PFSK-1 (cell line): ENCODE data around the gene PDC.

Source experiments
- FOXP2 ChIP-seq: optimal IDR thresholded peaks from 2 replicates; pipeline ENCODE3; 2011; ENCODE audit warnings: borderline replicate concordance, control low read depth, inconsistent platforms; ENCODE audit not compliant: insufficient read depth; ENCODE audit errors: extremely low read length, extremely low read depth
- POLR2AphosphoS5 ChIP-seq: IDR thresholded peaks from 2 replicates; pipeline ENCODE4 v1.6.1; 2012; ENCODE audit warnings: low read depth, mild to moderate bottlenecking, control low read depth, low read length, moderate library complexity
- REST ChIP-seq, 2 experiments: IDR thresholded peaks; 2 replicates each; pipeline versions ENCODE4 v1.6.1 to v1.8.0; 2011 to 2012; ENCODE audit warnings: low read depth in 2 of 2, low read length in 2 of 2, control low read depth in 1 of 2, inconsistent platforms in 1 of 2, mild to moderate bottlenecking in 1 of 2, moderate library complexity in 1 of 2; ENCODE audit not compliant: insufficient read depth in 1 of 2
- SIN3A ChIP-seq: IDR thresholded peaks from 2 replicates; pipeline ENCODE4 v1.6.1; 2012; ENCODE audit warnings: mild to moderate bottlenecking, low read length, moderate library complexity, borderline replicate concordance; ENCODE audit not compliant: insufficient read depth
- TAF1 ChIP-seq: IDR thresholded peaks from 2 replicates; pipeline ENCODE4 v1.6.1; 2012; ENCODE audit warnings: low read length, control low read depth, borderline replicate concordance; ENCODE audit not compliant: insufficient read depth

Gene PDC

GRCh38 chr1:186413319-186413718 lies 47.6 kb downstream of the PDC start:
- TF ChIP-seq SIN3A = no peak
- no peak for TF ChIP-seq FOXP2
- no peak for TF ChIP-seq TAF1
- no peak for TF ChIP-seq POLR2AphosphoS5

- no peak for TF ChIP-seq TAF1
- TF ChIP-seq POLR2AphosphoS5 = no peak
- no peak for TF ChIP-seq FOXP2
- no peak for TF ChIP-seq REST (IDR thresholded peaks at IDR 0.05; ENCODE audit: insufficient read depth in 1 of 2, low read depth in 2 of 2, low read length in 2 of 2)
- TF ChIP-seq SIN3A = no peak
These were observed 51.8 kb downstream of the PDC start for GRCh38 chr1:186409091-186409490.

GRCh38 chr1:186404454-186405051 lies 56.4 kb downstream of the PDC start:
- TF ChIP-seq REST (IDR thresholded peaks at IDR 0.05; ENCODE audit: insufficient read depth in 1 of 2, low read depth in 2 of 2, low read length in 2 of 2) = no peak
- TF ChIP-seq SIN3A = no peak
- TF ChIP-seq TAF1 = no peak
- no peak for TF ChIP-seq POLR2AphosphoS5
- no peak for TF ChIP-seq FOXP2

GRCh38 chr1:186403632-186404031 lies 57.3 kb downstream of the PDC start:
- no peak for TF ChIP-seq TAF1
- TF ChIP-seq FOXP2 = no peak
- TF ChIP-seq REST (IDR thresholded peaks at IDR 0.05; ENCODE audit: insufficient read depth in 1 of 2, low read depth in 2 of 2, low read length in 2 of 2) = no peak
- TF ChIP-seq POLR2AphosphoS5 = no peak
- TF ChIP-seq SIN3A = no peak
